ENCODE measurements around the gene ATP7A. TPM values are rescaled to one million over a fixed set of nuclear protein-coding genes. Genes with fewer than 3 reads are reported as not detected.

ATP7A gene
- total and polyA plus RNA-seq, 9 of the 15 experiments (the other 6 are each of a cell fraction or from before 2014, with no cell fraction given) = 7.8 to 22.7 (median 11.6) TPM

DNA sequence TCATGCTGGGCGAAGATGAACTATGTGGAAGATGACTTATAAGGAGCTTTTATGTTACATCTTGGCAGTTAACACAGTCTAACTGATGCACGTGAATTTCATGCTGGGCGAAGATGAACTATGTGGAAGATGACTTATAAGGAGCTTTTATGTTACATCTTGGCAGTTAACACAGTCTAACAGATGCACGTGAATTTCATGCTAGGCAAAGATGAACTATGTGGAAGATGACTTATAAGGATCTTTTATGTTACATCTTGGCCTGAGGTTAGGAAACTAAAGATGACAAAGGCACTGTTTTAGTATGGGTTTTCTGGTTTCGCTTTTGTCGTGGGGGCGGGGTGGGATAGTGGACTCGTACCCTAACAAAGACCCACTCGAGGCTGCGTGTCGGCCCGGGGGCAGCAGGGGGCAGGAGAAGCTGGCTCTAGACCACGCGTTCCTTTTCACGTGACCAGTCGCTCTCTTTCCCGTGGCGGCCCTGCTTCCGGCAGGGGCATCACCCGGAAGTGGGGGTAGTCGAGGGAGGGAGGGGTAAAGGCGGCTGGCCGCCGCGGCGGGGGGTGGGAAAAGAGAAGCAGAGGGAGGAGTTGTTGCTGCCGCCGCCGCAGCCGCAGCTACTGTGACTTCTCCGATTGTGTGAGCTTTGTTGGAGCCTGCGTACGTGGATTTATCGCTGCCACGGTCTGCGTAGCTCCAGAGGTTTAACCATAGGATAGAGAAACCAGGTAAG lies at the start of gene ATP7A (continued):
- TF ChIP-seq, protein P1, sequence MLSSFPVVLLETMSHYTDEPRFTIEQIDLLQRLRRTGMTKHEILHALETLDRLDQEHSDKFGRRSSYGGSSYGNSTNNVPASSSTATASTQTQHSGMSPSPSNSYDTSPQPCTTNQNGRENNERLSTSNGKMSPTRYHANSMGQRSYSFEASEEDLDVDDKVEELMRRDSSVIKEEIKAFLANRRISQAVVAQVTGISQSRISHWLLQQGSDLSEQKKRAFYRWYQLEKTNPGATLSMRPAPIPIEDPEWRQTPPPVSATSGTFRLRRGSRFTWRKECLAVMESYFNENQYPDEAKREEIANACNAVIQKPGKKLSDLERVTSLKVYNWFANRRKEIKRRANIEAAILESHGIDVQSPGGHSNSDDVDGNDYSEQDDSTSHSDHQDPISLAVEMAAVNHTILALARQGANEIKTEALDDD (IDR thresholded peaks at IDR 0.05) = peak; percentile 34; the same call in 1 of the 2 replicates
- TF ChIP-seq SP1 (CRISPR knock-in tag; IDR thresholded peaks at IDR 0.05) = no peak
- TF ChIP-seq RBFOX2 (IDR thresholded peaks at IDR 0.05; ENCODE audit: low read depth, low read length) = peak; percentile 38; the same call in 1 of the 2 replicates
- TF ChIP-seq NCOR1 (IDR thresholded peaks at IDR 0.05) = peak; percentile 82
- no peak for TF ChIP-seq NR4A1 (CRISPR knock-in tag; IDR thresholded peaks at IDR 0.05)
- no peak for TF ChIP-seq NR4A1 (tag; IDR thresholded peaks at IDR 0.05)
- TF ChIP-seq MAZ (CRISPR knock-in tag; conservative IDR thresholded peaks at IDR 0.05 in 1 of 2, IDR thresholded peaks at IDR 0.05 in 1 of 2) = no peak; a peak in 1 of 4 replicates
- TF ChIP-seq ZNF644 (tag; IDR thresholded peaks at IDR 0.05; ENCODE audit: low read depth) = 0 out of 2 replicates have a peak, but pooled peaks have one; percentile 21
- TF ChIP-seq NCOA4 (IDR thresholded peaks at IDR 0.05; ENCODE audit: partially characterized antibody) = no peak
- TF ChIP-seq CBFA2T3 (IDR thresholded peaks at IDR 0.05) = no peak
- peak; percentile 78; the same call in 1 of the 2 replicates for TF ChIP-seq TOE1 (IDR thresholded peaks at IDR 0.05; ENCODE audit: borderline replicate concordance)
- no peak for TF ChIP-seq TOE1 (CRISPR knock-in tag; IDR thresholded peaks at IDR 0.05; ENCODE audit: borderline replicate concordance, low read depth)
- TF ChIP-seq FIP1L1 (IDR thresholded peaks at IDR 0.05; ENCODE audit: low read depth, low read length, poor library complexity, severe bottlenecking) = no peak
- TF ChIP-seq, protein P2, sequence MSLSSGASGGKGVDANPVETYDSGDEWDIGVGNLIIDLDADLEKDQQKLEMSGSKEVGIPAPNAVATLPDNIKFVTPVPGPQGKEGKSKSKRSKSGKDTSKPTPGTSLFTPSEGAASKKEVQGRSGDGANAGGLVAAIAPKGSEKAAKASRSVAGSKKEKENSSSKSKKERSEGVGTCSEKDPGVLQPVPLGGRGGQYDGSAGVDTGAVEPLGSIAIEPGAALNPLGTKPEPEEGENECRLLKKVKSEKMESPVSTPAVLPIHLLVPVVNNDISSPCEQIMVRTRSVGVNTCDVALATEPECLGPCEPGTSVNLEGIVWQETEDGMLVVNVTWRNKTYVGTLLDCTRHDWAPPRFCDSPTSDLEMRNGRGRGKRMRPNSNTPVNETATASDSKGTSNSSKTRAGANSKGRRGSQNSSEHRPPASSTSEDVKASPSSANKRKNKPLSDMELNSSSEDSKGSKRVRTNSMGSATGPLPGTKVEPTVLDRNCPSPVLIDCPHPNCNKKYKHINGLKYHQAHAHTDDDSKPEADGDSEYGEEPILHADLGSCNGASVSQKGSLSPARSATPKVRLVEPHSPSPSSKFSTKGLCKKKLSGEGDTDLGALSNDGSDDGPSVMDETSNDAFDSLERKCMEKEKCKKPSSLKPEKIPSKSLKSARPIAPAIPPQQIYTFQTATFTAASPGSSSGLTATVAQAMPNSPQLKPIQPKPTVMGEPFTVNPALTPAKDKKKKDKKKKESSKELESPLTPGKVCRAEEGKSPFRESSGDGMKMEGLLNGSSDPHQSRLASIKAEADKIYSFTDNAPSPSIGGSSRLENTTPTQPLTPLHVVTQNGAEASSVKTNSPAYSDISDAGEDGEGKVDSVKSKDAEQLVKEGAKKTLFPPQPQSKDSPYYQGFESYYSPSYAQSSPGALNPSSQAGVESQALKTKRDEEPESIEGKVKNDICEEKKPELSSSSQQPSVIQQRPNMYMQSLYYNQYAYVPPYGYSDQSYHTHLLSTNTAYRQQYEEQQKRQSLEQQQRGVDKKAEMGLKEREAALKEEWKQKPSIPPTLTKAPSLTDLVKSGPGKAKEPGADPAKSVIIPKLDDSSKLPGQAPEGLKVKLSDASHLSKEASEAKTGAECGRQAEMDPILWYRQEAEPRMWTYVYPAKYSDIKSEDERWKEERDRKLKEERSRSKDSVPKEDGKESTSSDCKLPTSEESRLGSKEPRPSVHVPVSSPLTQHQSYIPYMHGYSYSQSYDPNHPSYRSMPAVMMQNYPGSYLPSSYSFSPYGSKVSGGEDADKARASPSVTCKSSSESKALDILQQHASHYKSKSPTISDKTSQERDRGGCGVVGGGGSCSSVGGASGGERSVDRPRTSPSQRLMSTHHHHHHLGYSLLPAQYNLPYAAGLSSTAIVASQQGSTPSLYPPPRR (CRISPR knock-in tag; IDR thresholded peaks at IDR 0.05; ENCODE audit: borderline replicate concordance) = peak; percentile 64; the same call in 1 of the 2 replicates
- TF ChIP-seq SMAD3 (CRISPR knock-in tag; conservative IDR thresholded peaks at IDR 0.05) = no peak
- no peak for TF ChIP-seq ZNF324 (CRISPR knock-in tag; IDR thresholded peaks at IDR 0.05)
- no peak for TF ChIP-seq MXI1 (IDR thresholded peaks at IDR 0.05; ENCODE audit: low read depth, low read length)
- TF ChIP-seq DDX20 (tag; IDR thresholded peaks at IDR 0.05; ENCODE audit: low read depth) = no peak
- no peak for TF ChIP-seq TEAD4 (IDR thresholded peaks at IDR 0.05; ENCODE audit: low read length)
- no peak for TF ChIP-seq TEAD4 (CRISPR knock-in tag; IDR thresholded peaks at IDR 0.05; ENCODE audit: borderline replicate concordance)
- TF ChIP-seq POLR3G (IDR thresholded peaks at IDR 0.05; ENCODE audit: extremely low read depth, insufficient read length, insufficient replicate concordance) = no peak
- no peak for TF ChIP-seq ZNF24 (IDR thresholded peaks at IDR 0.05)
- TF ChIP-seq ZNF408 (CRISPR knock-in tag; IDR thresholded peaks at IDR 0.05; ENCODE audit: low read depth) = no peak
- no peak for TF ChIP-seq NEUROD1 (IDR thresholded peaks at IDR 0.05; ENCODE audit: borderline replicate concordance, low read depth, low read length, partially characterized antibody)
- no peak for TF ChIP-seq ZNF57 (CRISPR knock-in tag; IDR thresholded peaks at IDR 0.05)

Measured in K562 (cell line).